Left cardiac atrium (tissue), 4 donors: Measurements from ENCODE around the gene ZNF273. TPM values are rescaled to one million over a fixed set of nuclear protein-coding genes. Genes with fewer than 3 reads are reported as not detected.

Experiments used
- ATAC-seq, 2 donors: fragments of 200-7000 bp; cut with Tn5 transposase; one replicate each; pipeline ENCODE4 v1.9.1; 2020; ENCODE audit warnings: mild to moderate bottlenecking in 2 of 2, moderate library complexity in 2 of 2
- DNase-seq: peaks from one replicate; pipeline ENCODE4 v3.0.0-alpha.2; 2020
- intact Hi-C, 2 donors: fragments of 100-400 bp; cut with DNase I; formaldehyde crosslinking; loops; one replicate each; pipeline versions ENCODE4 v1.14.1 to v1.15.1; 2022 to 2023
- total RNA-seq, 2 donors: library from RNA; stranded (reverse); fragmentation: NEBNext Ultra II Directional; extraction: Animal tissue kit (Norgen Biotek cat#: 25700); gene quantifications; one replicate each; pipeline ENCODE4 v1.2.1, GENCODE V29; 2021
- donor health status: DM: no; HTN: yes; CAD: no.
- donor health status: DM: no; HTN: yes; CAD: no; lungs with severe emphysema.
- donor health status: DM: yes; HTN: yes; CAD: no.
- donor health status: Dilated cardiomyopathy.

ZNF273 gene
- total RNA-seq, 2 donors from 2014 or later = 2.3 to 2.7 TPM

DNA sequence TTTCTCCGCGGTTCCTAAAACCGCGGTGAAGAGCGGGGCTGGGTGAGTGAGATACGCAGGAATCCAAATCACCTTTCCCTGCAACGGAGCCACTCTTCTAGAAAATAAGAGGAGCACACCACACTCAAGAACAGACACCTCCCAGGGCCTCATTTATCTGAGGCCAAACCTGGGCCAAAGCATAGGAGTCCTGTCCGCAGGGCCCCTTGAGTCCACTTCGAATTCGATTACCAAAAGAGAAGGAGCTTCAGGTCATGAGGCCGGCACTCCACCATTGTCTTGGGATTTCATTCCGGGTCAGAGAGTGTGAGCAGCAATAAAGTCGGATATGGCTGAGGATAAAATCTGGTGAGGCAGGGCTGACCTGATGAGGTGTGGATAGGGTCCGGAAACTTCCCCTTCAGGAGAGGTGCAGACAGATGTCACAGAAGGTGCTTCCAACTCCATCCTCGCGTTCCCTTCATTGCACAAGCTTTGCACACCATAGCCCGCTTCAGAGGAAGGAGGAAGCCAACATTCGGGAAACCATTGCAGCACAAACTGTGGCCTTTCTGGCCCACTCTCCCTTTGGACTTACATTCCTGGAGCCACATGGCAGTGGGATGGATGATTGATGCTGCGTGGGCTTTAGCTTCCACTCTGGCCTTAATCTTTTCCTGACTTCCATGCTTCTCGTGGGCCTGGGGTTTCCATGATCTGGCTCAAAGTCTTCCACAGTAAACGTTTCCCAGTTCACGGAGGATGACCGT is 27.2 kb upstream of the ZNF273 start:
- ATAC-seq (no peak), DNase-seq (no peak)
- intact Hi-C loops = no loop called here

DNA sequence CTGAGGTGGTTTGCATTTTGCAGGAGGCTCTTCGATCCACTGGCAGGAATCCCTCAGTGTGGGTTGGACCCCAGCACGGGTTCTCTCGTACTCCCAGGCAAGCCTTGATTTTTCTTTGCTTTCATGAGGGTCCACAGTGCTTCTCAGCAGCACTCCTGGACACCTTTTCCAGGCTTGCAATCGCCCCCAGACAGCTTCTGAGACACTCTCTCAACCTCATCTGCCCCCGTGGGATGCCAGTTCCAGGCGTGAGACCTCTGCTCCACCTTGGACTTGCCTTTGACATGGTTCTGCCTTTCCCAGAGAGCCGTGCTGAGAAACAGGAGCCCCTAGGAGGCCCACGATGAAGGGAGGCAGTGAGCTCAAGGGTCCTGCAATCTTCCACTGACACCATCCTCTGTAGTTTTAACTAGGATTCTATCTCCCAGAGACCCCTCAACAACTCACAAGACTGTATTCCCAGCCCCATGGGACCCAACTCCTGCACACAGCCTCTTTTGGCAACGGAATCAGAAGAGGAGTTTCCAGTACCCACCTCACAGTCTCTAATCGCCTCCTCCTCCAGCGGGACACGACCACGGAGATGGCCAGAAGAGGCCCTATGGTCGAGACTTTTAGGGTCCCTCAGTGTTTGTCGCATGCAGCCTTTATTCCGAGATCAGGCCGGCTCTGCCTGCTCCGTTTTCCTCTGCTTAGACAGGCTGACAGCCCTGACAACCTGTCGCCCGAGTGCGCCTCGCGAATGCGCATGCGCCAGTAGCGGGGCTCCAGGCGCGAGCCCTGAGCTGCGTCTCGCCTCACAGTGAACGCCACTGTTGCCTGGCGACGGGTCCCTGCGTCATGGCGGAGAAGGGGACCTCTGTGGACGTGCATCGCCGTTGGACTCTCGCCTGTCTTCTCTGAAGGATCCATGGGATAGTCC is 26.0 kb upstream of the ZNF273 start:
- ATAC-seq = peak; percentile 66 to 72
- peak; percentile 81 for DNase-seq
- intact Hi-C loops = no loop called here

GRCh38 chr7:64877714-64878610 is 25.1 kb upstream of the ZNF273 start:
- DNase-seq (no peak), ATAC-seq (no peak)
- intact Hi-C loops = no loop called here

GRCh38 chr7:64878684-64879083 is 24.4 kb upstream of the ZNF273 start:
- no peak for ATAC-seq
- intact Hi-C loops = no loop called here
- DNase-seq = no peak

DNA sequence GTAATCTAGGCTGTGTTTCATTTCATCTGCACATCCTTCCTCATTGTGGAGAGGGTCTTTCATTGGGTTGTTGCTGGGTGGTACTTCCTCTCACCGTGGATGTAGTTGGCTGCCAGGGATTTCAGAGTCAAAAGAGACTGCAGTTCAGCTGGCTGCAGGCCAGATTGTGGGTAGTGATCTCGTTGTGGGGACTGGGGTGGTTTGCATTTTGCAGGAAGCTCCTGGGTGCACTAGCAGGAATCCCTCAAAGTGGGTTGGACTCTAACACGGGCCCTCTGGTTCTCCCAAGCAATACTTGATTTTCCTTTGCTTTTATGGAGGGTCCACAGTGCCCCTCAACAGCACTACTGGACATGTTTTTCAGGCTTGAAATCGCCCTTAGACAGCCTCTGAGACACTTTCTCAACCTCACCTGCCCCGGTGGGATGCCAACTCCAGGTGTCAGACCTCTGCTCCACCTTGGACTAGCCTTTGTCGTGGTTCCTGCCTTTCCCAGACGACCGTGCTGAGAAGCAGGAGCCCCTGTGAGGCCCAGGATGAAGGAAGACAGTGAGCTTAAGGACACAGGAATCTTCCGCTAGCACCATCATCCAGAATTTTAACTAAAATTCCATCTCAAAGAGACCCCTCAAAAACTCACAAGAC is 23.9 kb upstream of the ZNF273 start:
- DNase-seq = no peak
- intact Hi-C loops = no loop called here
- ATAC-seq = no peak

GRCh38 chr7:64879800-64880199 is 23.3 kb upstream of the ZNF273 start:
- intact Hi-C loops = no loop called here
- DNase-seq (no peak), ATAC-seq (no peak)

GRCh38 chr7:64880322-64881297 is 22.5 kb upstream of the ZNF273 start:
- DNase-seq = no peak
- intact Hi-C loops = no loop called here

DNA sequence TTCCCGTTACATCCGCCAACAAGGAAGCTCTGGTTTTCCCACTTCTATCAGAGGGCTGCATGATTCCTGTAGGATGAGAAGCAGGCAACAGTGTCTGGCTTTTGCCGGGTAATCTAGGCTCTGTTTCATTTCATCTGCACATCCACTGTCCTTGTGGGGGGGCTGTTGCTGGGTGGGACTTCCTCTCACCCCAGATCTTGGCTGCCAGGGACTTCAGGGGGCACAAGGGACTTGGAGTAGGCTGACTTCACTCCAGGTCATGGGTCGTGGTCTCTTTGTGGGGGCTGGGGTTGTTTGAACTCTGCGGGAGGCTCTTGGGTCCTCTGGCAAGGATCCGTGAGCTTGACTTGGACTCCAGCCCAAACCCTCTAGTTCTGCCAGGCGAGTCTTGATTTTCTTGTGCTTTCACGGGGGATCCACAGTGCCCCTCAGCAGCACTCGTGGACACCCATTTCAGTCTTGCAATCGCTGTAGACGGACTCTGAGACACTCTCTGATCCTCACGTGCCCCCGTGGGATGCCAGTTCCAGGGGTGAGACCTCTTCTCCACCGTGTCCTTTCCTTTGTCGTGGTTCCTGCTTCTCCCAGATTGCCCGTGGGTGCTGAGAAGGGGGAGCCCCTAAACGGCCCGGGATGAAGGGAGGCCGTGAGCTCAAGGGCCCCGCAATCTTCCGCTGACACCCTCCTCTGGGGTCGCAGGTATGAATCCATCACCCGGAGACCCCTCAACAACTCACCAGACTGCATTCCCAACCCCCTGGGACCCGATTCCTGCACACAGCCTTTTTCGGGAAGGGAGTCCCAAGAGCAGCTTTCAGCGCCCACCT is 21.4 kb upstream of the ZNF273 start:
- ATAC-seq = no peak
- no peak for DNase-seq

More at GRCh38 chr7:64880322-64881297, 22.5 kb upstream of the ZNF273 start:
- no peak for ATAC-seq

GRCh38 chr7:64882341-64883112 is 20.5 kb upstream of the ZNF273 start:
- peak; percentile 85 for DNase-seq
- ATAC-seq = peak; percentile 91 to 93
- intact Hi-C loops = no loop called here

More for the DNA sequence above, 21.4 kb upstream of the ZNF273 start:
- intact Hi-C loops = no loop called here

GRCh38 chr7:64883113-64883905 is 19.8 kb upstream of the ZNF273 start:
- intact Hi-C loops = no loop called here
- DNase-seq = peak; percentile 35
- peak in 1 of 2 donors; percentile 8 for ATAC-seq

- intact Hi-C loops = no loop called here
- DNase-seq (no peak), ATAC-seq (no peak)
Measured at GRCh38 chr7:64884085-64884912, 18.8 kb upstream of the ZNF273 start.

DNA sequence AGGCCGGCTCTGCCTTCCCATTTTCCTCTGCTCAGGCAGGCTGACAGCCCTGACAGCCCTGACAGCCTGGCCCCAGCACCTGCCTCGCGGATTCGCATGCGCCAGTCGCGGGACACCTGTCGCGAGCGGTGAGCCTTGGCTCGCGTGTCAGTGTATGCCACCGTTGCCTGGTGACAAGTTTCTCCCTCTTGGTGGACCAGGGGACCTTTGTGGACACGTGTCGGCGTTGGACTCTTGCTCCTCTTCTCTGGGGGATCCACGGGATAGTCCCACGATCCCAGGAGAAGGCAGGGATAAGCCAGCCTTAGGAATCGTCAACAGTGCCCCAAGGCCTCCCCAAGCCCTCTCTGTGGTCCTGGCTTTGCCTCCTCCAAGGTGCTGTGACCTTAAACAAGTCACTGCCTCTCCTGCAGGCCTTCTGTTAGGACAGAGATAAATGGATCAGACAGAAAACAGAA is 18.1 kb upstream of the ZNF273 start:
- intact Hi-C loops = no loop called here
- ATAC-seq = no peak
- no peak for DNase-seq

GRCh38 chr7:64885520-64886240 is 17.4 kb upstream of the ZNF273 start:
- ATAC-seq (no peak), DNase-seq (no peak)
- intact Hi-C loops = no loop called here
